Placental pericyte (primary cell): ENCODE data around the gene SLIT2. TPM values are rescaled to one million over a fixed set of nuclear protein-coding genes. Genes with fewer than 3 reads are reported as not detected.

Experiments used
- total RNA-seq: library from RNA; depleted of rRNA; stranded (reverse); fragments of >200 nt; gene quantifications from 2 replicates; pipeline ENCODE4 v1.2.3, GENCODE V29; 2012

The SLIT2 gene, protein sequence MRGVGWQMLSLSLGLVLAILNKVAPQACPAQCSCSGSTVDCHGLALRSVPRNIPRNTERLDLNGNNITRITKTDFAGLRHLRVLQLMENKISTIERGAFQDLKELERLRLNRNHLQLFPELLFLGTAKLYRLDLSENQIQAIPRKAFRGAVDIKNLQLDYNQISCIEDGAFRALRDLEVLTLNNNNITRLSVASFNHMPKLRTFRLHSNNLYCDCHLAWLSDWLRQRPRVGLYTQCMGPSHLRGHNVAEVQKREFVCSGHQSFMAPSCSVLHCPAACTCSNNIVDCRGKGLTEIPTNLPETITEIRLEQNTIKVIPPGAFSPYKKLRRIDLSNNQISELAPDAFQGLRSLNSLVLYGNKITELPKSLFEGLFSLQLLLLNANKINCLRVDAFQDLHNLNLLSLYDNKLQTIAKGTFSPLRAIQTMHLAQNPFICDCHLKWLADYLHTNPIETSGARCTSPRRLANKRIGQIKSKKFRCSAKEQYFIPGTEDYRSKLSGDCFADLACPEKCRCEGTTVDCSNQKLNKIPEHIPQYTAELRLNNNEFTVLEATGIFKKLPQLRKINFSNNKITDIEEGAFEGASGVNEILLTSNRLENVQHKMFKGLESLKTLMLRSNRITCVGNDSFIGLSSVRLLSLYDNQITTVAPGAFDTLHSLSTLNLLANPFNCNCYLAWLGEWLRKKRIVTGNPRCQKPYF (N-terminal part only)
- 6.9 and 12.0 TPM in 2 replicates for total RNA-seq

GRCh38 chr4:20251796-20252655 is at the start of gene SLIT2:
SLIT2 (plus strand) TSS chr4:20251905; CDS start chr4:20253816, 1,911 bp downstream.

